Right atrium auricular region (tissue), 2 donors: ENCODE data around the gene KRT37. TPM values are rescaled to one million over a fixed set of nuclear protein-coding genes. Genes with fewer than 3 reads are reported as not detected.

Experiments used
- DNase-seq: peaks from one replicate; pipeline ENCODE4 v3.0.0-alpha.2; 2019; ENCODE audit warnings: low spot score
- H3K27ac ChIP-seq, 2 donors: fragments of 200-600 bp; sonication (generic); 1 replicate in 1 of 2; 2 replicates in 1 of 2; pipeline ENCODE4 v1.5.1; 2016 to 2019
- H3K27me3 ChIP-seq, 2 donors: fragments of 200-600 bp; sonication (generic); one replicate each; pipeline versions ENCODE4 v1.5.1 to v1.6.0; 2017 to 2019
- H3K36me3 ChIP-seq: fragments of 200-600 bp; sonication (generic); one replicate; pipeline ENCODE4 v1.5.1; 2016
- H3K4me1 ChIP-seq, 2 donors: fragments of 200-600 bp; sonication (generic); one replicate each; pipeline versions ENCODE4 v1.5.1 to v1.6.0; 2017 to 2019
- H3K4me3 ChIP-seq, 2 donors: fragments of 200-600 bp; sonication (generic); 1 replicate in 1 of 2; 2 replicates in 1 of 2; pipeline ENCODE4 v1.5.1; 2017 to 2019; ENCODE audit warnings: mild to moderate bottlenecking in 1 of 2, moderate library complexity in 1 of 2
- H3K9me3 ChIP-seq, 2 donors: fragments of 200-600 bp; sonication (generic); one replicate each; pipeline ENCODE4 v1.5.1; 2019
- CTCF ChIP-seq, 2 donors: fragments of 200-600 bp; sonication (generic); IDR thresholded peaks; one replicate each; pipeline ENCODE4 v1.5.1; 2019; ENCODE audit warnings: antibody characterized with exemption in 2 of 2
- total RNA-seq, 2 donors: library from RNA; depleted of rRNA; stranded (reverse); fragments of >200 nt; gene quantifications; one replicate each; pipeline ENCODE4 v1.1.0, GENCODE V29; 2016

KRT37 gene
- total RNA-seq, 2 donors from 2014 or later = not detected

GRCh38 chr17:41452281-41452680 lies 27.9 kb upstream of the KRT37 start:
- H3K36me3 ChIP-seq = no peaks in the 10 kb centered on the region
- peaks cover 0 to 16% of the 10 kb centered on the region in 2 donors for H3K9me3 ChIP-seq
- no peak for DNase-seq

GRCh38 chr17:41451154-41451728 lies 26.9 kb upstream of the KRT37 start:
- Histone ChIP-seq H3K27ac (no peak overlapping the region), H3K4me3 (no peak overlapping the region), H3K27me3 (no peaks in the 10 kb centered on the region), H3K9me3 (peaks cover 0 to 16% of the 10 kb centered on the region in 2 donors), H3K4me1 (no peaks in the 10 kb centered on the region), H3K36me3 (no peaks in the 10 kb centered on the region)
- no peak for DNase-seq
- no peak for TF ChIP-seq CTCF (IDR thresholded peaks at IDR 0.05)

More at GRCh38 chr17:41452281-41452680, 27.9 kb upstream of the KRT37 start:
- Histone ChIP-seq H3K4me1 (no peaks in the 10 kb centered on the region), H3K27me3 (no peaks in the 10 kb centered on the region), H3K27ac (no peak overlapping the region), H3K4me3 (no peak overlapping the region)
- TF ChIP-seq CTCF (IDR thresholded peaks at IDR 0.05) = no peak

- Histone ChIP-seq H3K27me3 (peaks cover 0 to 2% of the 10 kb centered on the region in 2 donors), H3K4me3 (no peak overlapping the region), H3K4me1 (no peaks in the 10 kb centered on the region), H3K27ac (no peak overlapping the region), H3K36me3 (no peaks in the 10 kb centered on the region), H3K9me3 (peaks cover 0 to 24% of the 10 kb centered on the region in 2 donors)
- DNase-seq = no peak
- no peak for TF ChIP-seq CTCF (IDR thresholded peaks at IDR 0.05)
These were observed 24.6 kb upstream of the KRT37 start for GRCh38 chr17:41449008-41449407.

GRCh38 chr17:41448506-41448905 lies 24.1 kb upstream of the KRT37 start:
- no peak for DNase-seq
- no peak overlapping the region for H3K4me3 ChIP-seq
- peaks cover 0 to 24% of the 10 kb centered on the region in 2 donors for H3K9me3 ChIP-seq
- no peaks in the 10 kb centered on the region for H3K36me3 ChIP-seq
- H3K27me3 ChIP-seq = peaks cover 0 to 2% of the 10 kb centered on the region in 2 donors
- H3K27ac ChIP-seq = no peak overlapping the region
- TF ChIP-seq CTCF (IDR thresholded peaks at IDR 0.05) = no peak
- H3K4me1 ChIP-seq = no peaks in the 10 kb centered on the region

- peaks cover 0 to 17% of the 10 kb centered on the region in 2 donors for H3K9me3 ChIP-seq
- no peaks in the 10 kb centered on the region for H3K4me1 ChIP-seq
- H3K4me3 ChIP-seq = no peak overlapping the region
- no peak overlapping the region for H3K27ac ChIP-seq
- DNase-seq = no peak
- H3K27me3 ChIP-seq = peaks cover 0 to 2% of the 10 kb centered on the region in 2 donors
- H3K36me3 ChIP-seq = no peaks in the 10 kb centered on the region
- TF ChIP-seq CTCF (IDR thresholded peaks at IDR 0.05) = no peak
These were observed 22.4 kb upstream of the KRT37 start for GRCh38 chr17:41446806-41447205.

GRCh38 chr17:41444640-41445039 lies 20.3 kb upstream of the KRT37 start:
- Histone ChIP-seq H3K4me3 (no peak overlapping the region), H3K27me3 (peaks cover 0 to 2% of the 10 kb centered on the region in 2 donors), H3K27ac (no peak overlapping the region), H3K4me1 (no peaks in the 10 kb centered on the region), H3K9me3 (peaks cover 0 to 8% of the 10 kb centered on the region in 2 donors), H3K36me3 (no peaks in the 10 kb centered on the region)
- no peak for TF ChIP-seq CTCF (IDR thresholded peaks at IDR 0.05)
- DNase-seq = no peak
